CD14-positive monocyte (primary cell): ENCODE results near the gene ITGB2. TPM values are rescaled to one million over a fixed set of nuclear protein-coding genes. Genes with fewer than 3 reads are reported as not detected.

ENCODE experiments used
- DNase-seq, 3 donors: peaks; one replicate each; pipeline ENCODE4 v3.0.0-alpha.2; 2011 to 2022
- H2AFZ ChIP-seq: 2 replicates; pipeline ENCODE4 v1.6.0; 2012; ENCODE audit warnings: mild to moderate bottlenecking, low read depth, low read length, inconsistent platforms; ENCODE audit not compliant: insufficient read depth, poor library complexity, severe bottlenecking
- H3K27ac ChIP-seq, 2 donors: 1 replicate in 1 of 2; 2 replicates in 1 of 2; pipeline ENCODE4 v1.5.1; 2012 to 2013; ENCODE audit warnings: low read length in 2 of 2, control low read depth in 1 of 2, inconsistent platforms in 1 of 2, low read depth in 1 of 2, mild to moderate bottlenecking in 1 of 2
- H3K27me3 ChIP-seq, 2 donors: one replicate each; pipeline versions ENCODE4 v1.6.0 to v1.6.1; 2011 to 2013; ENCODE audit warnings: low read length in 2 of 2; ENCODE audit not compliant: control insufficient read depth in 2 of 2, insufficient read depth in 2 of 2
- H3K36me3 ChIP-seq, 2 donors: replicated peaks in 1 of 2; 1 replicate in 1 of 2; 2 replicates in 1 of 2; pipeline versions ENCODE4 v1.5.1 to v1.6.1; 2012 to 2013; ENCODE audit warnings: low read length in 2 of 2, control low read depth in 1 of 2, inconsistent platforms in 1 of 2, mild to moderate bottlenecking in 1 of 2; ENCODE audit not compliant: insufficient read depth in 2 of 2, control insufficient read depth in 1 of 2
- H3K4me1 ChIP-seq, 2 donors: 1 replicate in 1 of 2; 2 replicates in 1 of 2; pipeline versions ENCODE4 v1.5.1 to v1.6.1; 2012 to 2013; ENCODE audit warnings: low read length in 2 of 2, control low read depth in 1 of 2, inconsistent platforms in 1 of 2, mild to moderate bottlenecking in 1 of 2, moderate library complexity in 1 of 2; ENCODE audit not compliant: insufficient read depth in 2 of 2, control insufficient read depth in 1 of 2
- H3K4me2 ChIP-seq: replicated peaks from 2 replicates; pipeline ENCODE3; 2012; ENCODE audit warnings: low read length, moderate library complexity, mild to moderate bottlenecking; ENCODE audit not compliant: poor library complexity, severe bottlenecking; ENCODE audit errors: extremely low read depth
- H3K4me3 ChIP-seq, 3 experiments: fragments of 200-600 bp in 1 of 3; sonication (generic) in 1 of 3; replicated peaks in 1 of 3; 1 replicate in 2 of 3; 2 replicates in 1 of 3; pipeline ENCODE4 v1.5.1; 2011 to 2013; ENCODE audit warnings: low read length in 3 of 3, mild to moderate bottlenecking in 3 of 3, control low read depth in 2 of 3, low read depth in 2 of 3, inconsistent platforms in 1 of 3, moderate library complexity in 1 of 3
- H3K79me2 ChIP-seq: 2 replicates; pipeline ENCODE4 v1.6.0; 2012; ENCODE audit warnings: mild to moderate bottlenecking, control low read depth, inconsistent platforms, low read length, moderate library complexity; ENCODE audit not compliant: insufficient read depth
- H3K9ac ChIP-seq: 2 replicates; pipeline ENCODE4 v1.6.0; 2017; ENCODE audit warnings: low read length, mild to moderate bottlenecking; ENCODE audit not compliant: insufficient read depth, poor library complexity, severe bottlenecking
- H3K9me3 ChIP-seq, 2 donors: replicated peaks in 1 of 2; 1 replicate in 1 of 2; 2 replicates in 1 of 2; pipeline versions ENCODE4 v1.5.1 to v1.6.1; 2012 to 2013; ENCODE audit warnings: low read length in 2 of 2, control low read depth in 1 of 2; ENCODE audit not compliant: control insufficient read depth in 1 of 2, insufficient read depth in 1 of 2
- H4K20me1 ChIP-seq: 2 replicates; pipeline ENCODE4 v1.6.0; 2012; ENCODE audit warnings: mild to moderate bottlenecking, low read length, control low read depth, moderate library complexity; ENCODE audit not compliant: insufficient read depth
- H3K27ac Mint-ChIP-seq, 7 donors: one replicate each; pipeline ENCODE4 v1.8.0; 2020; ENCODE audit warnings: mild to moderate bottlenecking in 7 of 7, mixed read lengths in 7 of 7, moderate library complexity in 6 of 7, inconsistent platforms in 2 of 7
- H3K27me3 Mint-ChIP-seq, 3 donors: one replicate each; pipeline ENCODE4 v1.8.0; 2021 to 2022; ENCODE audit warnings: low read depth in 3 of 3, mild to moderate bottlenecking in 3 of 3, mixed read lengths in 3 of 3, moderate library complexity in 3 of 3, inconsistent platforms in 1 of 3
- H3K36me3 Mint-ChIP-seq, 2 donors: one replicate each; pipeline ENCODE4 v1.8.0; 2020; ENCODE audit warnings: mixed read lengths in 2 of 2, inconsistent platforms in 1 of 2, mild to moderate bottlenecking in 1 of 2
- H3K4me1 Mint-ChIP-seq: one replicate; pipeline ENCODE4 v1.8.0; 2020; ENCODE audit warnings: mild to moderate bottlenecking, mixed read lengths
- H3K4me3 Mint-ChIP-seq, 2 donors: one replicate each; pipeline ENCODE4 v1.8.0; 2020; ENCODE audit warnings: mild to moderate bottlenecking in 2 of 2, mixed read lengths in 2 of 2, moderate library complexity in 1 of 2
- H3K9me3 Mint-ChIP-seq, 7 donors: one replicate each; pipeline ENCODE4 v1.8.0; 2020 to 2022; ENCODE audit warnings: mixed read lengths in 7 of 7, mild to moderate bottlenecking in 6 of 7, moderate library complexity in 6 of 7, inconsistent platforms in 2 of 7
- WGBS: methylation state at CpG from one replicate; pipeline ENCODE4 v1.1.5; 2013; ENCODE audit warnings: missing lambda C conversion rate; ENCODE audit not compliant: insufficient coverage; 5-methylcytosine and 5-hydroxymethylcytosine counted together
- intact Hi-C, 2 donors: fragments of 100-400 bp; cut with micrococcal nuclease; formaldehyde crosslinking; loops; one replicate each; pipeline versions ENCODE4 v1.15.0 to v1.15.1; 2023
- polyA plus RNA-seq, 3 donors: library from polyadenylated mRNA; depleted of rRNA in 1 of 3; unstranded in 2 of 3; stranded (reverse) in 1 of 3; fragments of 300-500 nt in 2 of 3; fragments of >200 nt in 1 of 3; fragmentation: Illumina TruSeq in 2 of 3; gene quantifications; 1 replicate in 2 of 3; 2 replicates in 1 of 3; pipeline ENCODE4 v1.2.3, GENCODE V29; 2012 to 2021
- TF ChIP-seq, protein P1 (sequence below): fragments of 200-600 bp; IDR thresholded peaks from one replicate; pipeline ENCODE4 v1.8.0; 2022; ENCODE audit warnings: antibody characterized with exemption, mild to moderate bottlenecking

The ITGB2 gene
- polyA plus RNA-seq, 3 donors, result 1,470 to 1,628 (median 1,602) TPM

- H3K9me3 Mint-ChIP-seq, result peaks cover 0 to 2% (median 0%) of the 10 kb centered on the region in 7 donors
- Histone ChIP-seq H3K27ac (no peak overlapping the region), H3K4me3 (no peak overlapping the region), H2AFZ (no peak overlapping the region), H3K36me3 (no peaks in the 10 kb centered on the region), H3K4me1 (peaks cover 0 to 3% of the 10 kb centered on the region in 2 donors), H3K27me3 (no peaks in the 10 kb centered on the region), H3K9ac (no peak overlapping the region), H3K9me3 (no peaks in the 10 kb centered on the region), H3K4me2 (no peak overlapping the region), H4K20me1 (no peaks in the 10 kb centered on the region), H3K79me2 (no peaks in the 10 kb centered on the region)
- H3K27ac Mint-ChIP-seq, result no peak overlapping the region
- intact Hi-C loops, result no loop called here
- no peaks in the 10 kb centered on the region for H3K36me3 Mint-ChIP-seq
- no peak overlapping the region for H3K4me3 Mint-ChIP-seq
- no peak for DNase-seq
- peaks cover 2 to 7% (median 6%) of the 10 kb centered on the region in 3 donors for H3K27me3 Mint-ChIP-seq
- TF ChIP-seq, protein P1, sequence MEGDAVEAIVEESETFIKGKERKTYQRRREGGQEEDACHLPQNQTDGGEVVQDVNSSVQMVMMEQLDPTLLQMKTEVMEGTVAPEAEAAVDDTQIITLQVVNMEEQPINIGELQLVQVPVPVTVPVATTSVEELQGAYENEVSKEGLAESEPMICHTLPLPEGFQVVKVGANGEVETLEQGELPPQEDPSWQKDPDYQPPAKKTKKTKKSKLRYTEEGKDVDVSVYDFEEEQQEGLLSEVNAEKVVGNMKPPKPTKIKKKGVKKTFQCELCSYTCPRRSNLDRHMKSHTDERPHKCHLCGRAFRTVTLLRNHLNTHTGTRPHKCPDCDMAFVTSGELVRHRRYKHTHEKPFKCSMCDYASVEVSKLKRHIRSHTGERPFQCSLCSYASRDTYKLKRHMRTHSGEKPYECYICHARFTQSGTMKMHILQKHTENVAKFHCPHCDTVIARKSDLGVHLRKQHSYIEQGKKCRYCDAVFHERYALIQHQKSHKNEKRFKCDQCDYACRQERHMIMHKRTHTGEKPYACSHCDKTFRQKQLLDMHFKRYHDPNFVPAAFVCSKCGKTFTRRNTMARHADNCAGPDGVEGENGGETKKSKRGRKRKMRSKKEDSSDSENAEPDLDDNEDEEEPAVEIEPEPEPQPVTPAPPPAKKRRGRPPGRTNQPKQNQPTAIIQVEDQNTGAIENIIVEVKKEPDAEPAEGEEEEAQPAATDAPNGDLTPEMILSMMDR, result no peak
- WGBS, result 92% methylated on average over 37 of the region's 37 CpGs
- peaks cover 11% of the 10 kb centered on the region for H3K4me1 Mint-ChIP-seq
Measured at GRCh38 chr21:44836666-44837471, 83.8 kb downstream of the ITGB2 start.

- Histone ChIP-seq H3K27ac (no peak overlapping the region), H3K4me3 (no peak overlapping the region), H3K36me3 (no peaks in the 10 kb centered on the region), H3K9ac (no peak overlapping the region), H2AFZ (no peak overlapping the region), H3K9me3 (no peaks in the 10 kb centered on the region), H3K4me1 (peaks cover 2 to 7% of the 10 kb centered on the region in 2 donors), H4K20me1 (no peaks in the 10 kb centered on the region), H3K27me3 (no peaks in the 10 kb centered on the region), H3K4me2 (no peak overlapping the region), H3K79me2 (no peaks in the 10 kb centered on the region)
- Mint-ChIP-seq H3K4me1 (peaks cover 15% of the 10 kb centered on the region), H3K36me3 (no peaks in the 10 kb centered on the region), H3K27ac (no peak overlapping the region), H3K27me3 (peaks cover 2 to 7% (median 6%) of the 10 kb centered on the region in 3 donors), H3K4me3 (no peak overlapping the region), H3K9me3 (peaks cover 0 to 2% (median 0%) of the 10 kb centered on the region in 7 donors)
- no peak for DNase-seq
- 100% methylated on average over 3 of the region's 3 CpGs for WGBS
- TF ChIP-seq, protein P1, result no peak
- intact Hi-C loops, result no loop called here
Measured at GRCh38 chr21:44836349-44836665, 84.4 kb downstream of the ITGB2 start.

Other genes with a start within 250 kb of the ITGB2 start
- not detected for gene KRTAP12-1, start 238.7 kb downstream of the ITGB2 start, polyA plus RNA-seq
- not detected for gene KRTAP10-12, start 223.7 kb downstream of the ITGB2 start, polyA plus RNA-seq
- gene TSPEAR, start 209.3 kb downstream of the ITGB2 start, polyA plus RNA-seq, result not detected
- gene UBE2G2, start 119.1 kb downstream of the ITGB2 start, polyA plus RNA-seq, result 100 to 1,000 TPM in 1 of 3 donors, 10 to 100 TPM in 2; 22.5 to 123 (median 31.0) TPM
- 100 to 1,000 TPM in 2 of 3 donors, 10 to 100 TPM in 1; 70.9 to 112 (median 109) TPM for gene SUMO3, start 102.8 kb downstream of the ITGB2 start, polyA plus RNA-seq
- gene PTTG1IP, start 47.2 kb downstream of the ITGB2 start, polyA plus RNA-seq, result 100 to 1,000 TPM; 118 to 238 (median 206) TPM
- gene SLX9, start 19.1 kb upstream of the ITGB2 start, polyA plus RNA-seq, result 1 to 10 TPM; 7.5 to 9.0 (median 9.0) TPM
- 1 to 10 TPM in 2 of 3 donors, under 1 TPM in 1; 0.40 to 2.6 (median 1.0) TPM for gene ADARB1, start 153.7 kb upstream of the ITGB2 start, polyA plus RNA-seq